ENCODE data around the gene MIF4GD. TPM values are rescaled to one million over a fixed set of nuclear protein-coding genes. Genes with fewer than 3 reads are reported as not detected.

MIF4GD gene
- total and polyA plus RNA-seq, 2 experiments from 2014 or later: 11.3 to 15.9 TPM

- Mint-ChIP-seq H3K4me3 (peak overlapping the region; percentile 89), H3K9me3 (no peaks in the 10 kb centered on the region), H3K27me3 (ENCODE audit: insufficient read depth, low read depth, poor library complexity) (peaks cover 6% of the 10 kb centered on the region), H3K27ac (peak overlapping the region; percentile 97), H3K36me3 (ENCODE audit: low read depth) (peaks cover 12% of the 10 kb centered on the region; the same call in 2 of the 3 replicates), H3K4me1 (peaks cover 4% of the 10 kb centered on the region)
- H3K27ac ChIP-seq (ENCODE audit: low read depth): peak overlapping the region; percentile 73
- H3K9me2 ChIP-seq (ENCODE audit: insufficient read depth): no peaks in the 10 kb centered on the region
- peaks cover 7% of the 10 kb centered on the region; the same call in 1 of the 2 replicates for H3F3A ChIP-seq (replicated peaks; ENCODE audit: low read depth)
- peak overlapping the region; percentile 55 for H3K4me3 ChIP-seq
- no peaks in the 10 kb centered on the region for H3K27me3 ChIP-seq (ENCODE audit: insufficient read depth)
- H3K79me2 ChIP-seq (replicated peaks; ENCODE audit: insufficient read depth): peaks cover 6% of the 10 kb centered on the region
- H3K4me1 ChIP-seq (ENCODE audit: insufficient read depth): peaks cover 5% of the 10 kb centered on the region
- TF ChIP-seq STAT1 (IDR thresholded peaks at IDR 0.05; ENCODE audit: unreplicated experiment) (no peak), CTCF (conservative IDR thresholded peaks at IDR 0.05; ENCODE audit: low read depth in 2 of 2) (peak in 1 of 2 experiments; percentile 56; a peak in 3 of 4 replicates), CREB1 (CRISPR knock-in tag; IDR thresholded peaks at IDR 0.05; ENCODE audit: low read depth) (peak; percentile 43; the same call in 1 of the 2 replicates), NANOG (IDR thresholded peaks at IDR 0.05; ENCODE audit: borderline replicate concordance) (no peak), POLR2AphosphoS5 (IDR thresholded peaks at IDR 0.05; ENCODE audit: low read depth) (no peak), REST (IDR thresholded peaks at IDR 0.05; ENCODE audit: unreplicated experiment) (no peak), JUNB (IDR thresholded peaks at IDR 0.05; ENCODE audit: unreplicated experiment) (no peak)
- no peaks in the 10 kb centered on the region for H4K20me1 ChIP-seq (replicated peaks; ENCODE audit: insufficient read depth)
- peak overlapping the region; percentile 5 for H2AFZ ChIP-seq
- peak overlapping the region; percentile 71 for H3K4me2 ChIP-seq
- peak; percentile 54 for DNase-seq (ENCODE audit: low spot score)
- ATAC-seq: peak; percentile 4; the same call in 1 of the 3 replicates
- H3K36me3 ChIP-seq (ENCODE audit: insufficient read depth): no peaks in the 10 kb centered on the region
These were observed 18.9 kb upstream of the MIF4GD start for GRCh38 chr17:75289832-75290337.

GRCh38 chr17:75289115-75289831, 18.2 kb upstream of the MIF4GD start, which contains the start of gene SLC25A19:
Gene SLC25A19 (minus strand): TSS chr17:75289433. CDS start chr17:75286764, 2,669 bp downstream.
- H3K36me3 Mint-ChIP-seq (ENCODE audit: low read depth): peaks cover 14% of the 10 kb centered on the region; the same call in 2 of the 3 replicates
- H3K27ac ChIP-seq (ENCODE audit: low read depth): peak within 1 kb of the TSS; percentile 73
- peaks cover 6% of the 10 kb centered on the region for H3K79me2 ChIP-seq (replicated peaks; ENCODE audit: insufficient read depth)
- TF ChIP-seq ZNF462 (CRISPR knock-in tag; IDR thresholded peaks at IDR 0.05) (no peak), POLR2AphosphoS5 (IDR thresholded peaks at IDR 0.05; ENCODE audit: low read depth) (peak; percentile 90), JUNB (IDR thresholded peaks at IDR 0.05; ENCODE audit: unreplicated experiment) (no peak), CREB1 (CRISPR knock-in tag; IDR thresholded peaks at IDR 0.05; ENCODE audit: low read depth) (peak; percentile 82)

More at GRCh38 chr17:75289115-75289831, 18.2 kb upstream of the MIF4GD start, which contains the start of gene SLC25A19:
- H3K9me3 Mint-ChIP-seq: no peaks in the 10 kb centered on the region
- Histone ChIP-seq H4K20me1 (replicated peaks; ENCODE audit: insufficient read depth) (no peaks in the 10 kb centered on the region), H2AFZ (peak within 1 kb of the TSS; percentile 97), H3K4me2 (peak within 1 kb of the TSS; percentile 89), H3K36me3 (ENCODE audit: insufficient read depth) (no peaks in the 10 kb centered on the region), H3K9me2 (ENCODE audit: insufficient read depth) (no peaks in the 10 kb centered on the region), H3K4me1 (ENCODE audit: insufficient read depth) (peaks cover 5% of the 10 kb centered on the region), H3K27me3 (ENCODE audit: insufficient read depth) (no peaks in the 10 kb centered on the region), H3K4me3 (peak within 1 kb of the TSS; percentile 88), H3F3A (replicated peaks; ENCODE audit: low read depth) (peaks cover 7% of the 10 kb centered on the region; the same call in 1 of the 2 replicates)
- H3K27me3 Mint-ChIP-seq (ENCODE audit: insufficient read depth, low read depth, poor library complexity): peaks cover 6% of the 10 kb centered on the region
- peak within 1 kb of the TSS; percentile 89 for H3K4me3 Mint-ChIP-seq
- ATAC-seq: peak; percentile 96
- H3K4me1 Mint-ChIP-seq: peaks cover 4% of the 10 kb centered on the region
- H3K27ac Mint-ChIP-seq: peak within 1 kb of the TSS; percentile 97
- DNase-seq (ENCODE audit: low spot score): peak; percentile 99
